Liver (tissue), 9 donors: ENCODE data around the gene STAT3. TPM values are rescaled to one million over a fixed set of nuclear protein-coding genes. Genes with fewer than 3 reads are reported as not detected.

ENCODE experiments used
- DNase-seq: peaks from one replicate; pipeline ENCODE4 v3.0.0-alpha.2; 2017; ENCODE audit warnings: low spot score
- H3K27ac ChIP-seq, 2 donors: one replicate each; pipeline ENCODE4 v1.7.0; 2013; ENCODE audit warnings: inconsistent platforms in 2 of 2, low read length in 2 of 2, control low read depth in 1 of 2, low read depth in 1 of 2, mild to moderate bottlenecking in 1 of 2
- H3K27me3 ChIP-seq, 4 donors: one replicate each; pipeline versions ENCODE4 v1.6.1 to v1.7.0; 2013; ENCODE audit warnings: low read length in 3 of 4, inconsistent platforms in 1 of 4, mild to moderate bottlenecking in 1 of 4, moderate library complexity in 1 of 4; ENCODE audit not compliant: control insufficient read depth in 4 of 4, insufficient read depth in 4 of 4
- H3K36me3 ChIP-seq, 4 donors: one replicate each; pipeline versions ENCODE4 v1.6.1 to v1.7.0; 2013; ENCODE audit warnings: low read length in 3 of 4, mild to moderate bottlenecking in 3 of 4, low read depth in 1 of 4, moderate library complexity in 1 of 4; ENCODE audit not compliant: control insufficient read depth in 4 of 4, insufficient read depth in 3 of 4
- H3K4me1 ChIP-seq, 4 donors: one replicate each; pipeline versions ENCODE4 v1.6.1 to v1.7.0; 2013; ENCODE audit warnings: low read length in 3 of 4, mild to moderate bottlenecking in 3 of 4, moderate library complexity in 1 of 4; ENCODE audit not compliant: control insufficient read depth in 4 of 4, insufficient read depth in 4 of 4
- H3K4me3 ChIP-seq, 3 donors: one replicate each; pipeline versions ENCODE4 v1.6.1 to v1.7.0; 2013; ENCODE audit warnings: low read length in 3 of 3, control low read depth in 1 of 3, low read depth in 1 of 3, mild to moderate bottlenecking in 1 of 3
- H3K9ac ChIP-seq, 2 donors: one replicate each; pipeline ENCODE4 v1.7.0; 2013; ENCODE audit warnings: low read length in 2 of 2, mild to moderate bottlenecking in 2 of 2, moderate library complexity in 2 of 2, control low read depth in 1 of 2, low read depth in 1 of 2
- H3K9me3 ChIP-seq, 4 donors: one replicate each; pipeline versions ENCODE4 v1.6.1 to v1.7.0; 2013; ENCODE audit warnings: low read length in 3 of 4; ENCODE audit not compliant: control insufficient read depth in 4 of 4
- ATF3 ChIP-seq: IDR thresholded peaks from 2 replicates; pipeline ENCODE4 v1.6.1; 2016; ENCODE audit warnings: antibody characterized with exemption
- CTCF ChIP-seq: fragments of 150-350 bp; IDR thresholded peaks from 2 replicates; pipeline ENCODE4 v1.5.1; 2017; ENCODE audit warnings: improper control_type of control experiment, low read depth, low read length; ENCODE audit not compliant: missing input control
- EGR1 ChIP-seq, 2 donors: IDR thresholded peaks; 2 replicates each; pipeline ENCODE4 v1.6.1; 2016 to 2018; ENCODE audit warnings: antibody characterized with exemption in 2 of 2, low read depth in 2 of 2
- FOXA1 ChIP-seq: IDR thresholded peaks from 2 replicates; pipeline ENCODE4 v1.6.1; 2016; ENCODE audit warnings: antibody characterized with exemption
- FOXA2 ChIP-seq: IDR thresholded peaks from 2 replicates; pipeline ENCODE4 v1.6.1; 2016; ENCODE audit warnings: antibody characterized with exemption
- GABPA ChIP-seq, 2 donors: IDR thresholded peaks in 1 of 2; conservative IDR thresholded peaks in 1 of 2; 2 replicates each; pipeline ENCODE4 v1.6.1; 2016; ENCODE audit warnings: antibody characterized with exemption in 2 of 2, mild to moderate bottlenecking in 1 of 2, moderate library complexity in 1 of 2
- HNF4A ChIP-seq, 2 donors: conservative IDR thresholded peaks; 2 replicates each; pipeline ENCODE4 v1.6.1; 2016; ENCODE audit warnings: antibody characterized with exemption in 2 of 2, mild to moderate bottlenecking in 2 of 2
- HNF4G ChIP-seq: IDR thresholded peaks from 2 replicates; pipeline ENCODE4 v1.6.1; 2016; ENCODE audit warnings: antibody characterized with exemption
- JUND ChIP-seq, 2 donors: IDR thresholded peaks; 2 replicates each; pipeline ENCODE4 v1.6.1; 2016; ENCODE audit warnings: antibody characterized with exemption in 2 of 2
- MAX ChIP-seq: IDR thresholded peaks from 2 replicates; pipeline ENCODE4 v1.6.1; 2016; ENCODE audit warnings: antibody characterized with exemption
- NR2F2 ChIP-seq: IDR thresholded peaks from 2 replicates; pipeline ENCODE4 v1.6.1; 2016; ENCODE audit warnings: antibody characterized with exemption
- RAD21 ChIP-seq, 2 donors: IDR thresholded peaks; 2 replicates each; pipeline ENCODE4 v1.6.1; 2016; ENCODE audit warnings: antibody characterized with exemption in 2 of 2, mild to moderate bottlenecking in 2 of 2
- REST ChIP-seq: IDR thresholded peaks from 2 replicates; pipeline ENCODE4 v1.6.1; 2016; ENCODE audit warnings: antibody characterized with exemption, mild to moderate bottlenecking
- RXRA ChIP-seq, 2 donors: IDR thresholded peaks; 2 replicates each; pipeline ENCODE4 v1.6.1; 2017 to 2018; ENCODE audit warnings: antibody characterized with exemption in 2 of 2, mild to moderate bottlenecking in 1 of 2
- SP1 ChIP-seq: IDR thresholded peaks from 2 replicates; pipeline ENCODE4 v1.6.1; 2018; ENCODE audit warnings: antibody characterized with exemption, mild to moderate bottlenecking
- TAF1 ChIP-seq: conservative IDR thresholded peaks from 2 replicates; pipeline ENCODE4 v1.6.1; 2016; ENCODE audit warnings: antibody characterized with exemption, mild to moderate bottlenecking
- YY1 ChIP-seq: IDR thresholded peaks from 2 replicates; pipeline ENCODE4 v1.6.1; 2016; ENCODE audit warnings: antibody characterized with exemption, mild to moderate bottlenecking
- ZBTB33 ChIP-seq: IDR thresholded peaks from 2 replicates; pipeline ENCODE4 v1.6.1; 2016; ENCODE audit warnings: antibody characterized with exemption
- WGBS: extraction: QIAGEN DNeasy Blood & Tissue Kit; methylation state at CpG from one replicate; pipeline ENCODE4 v1.1.7; 2013; 5-methylcytosine and 5-hydroxymethylcytosine counted together
- polyA plus RNA-seq, 2 donors: library from polyadenylated mRNA; stranded (reverse) in 1 of 2; unstranded in 1 of 2; fragments of 200-250 nt in 1 of 2; fragments of >200 nt in 1 of 2; fragmentation: Nextera tagmentation in 1 of 2; extraction: Ambion mirVana in 1 of 2; gene quantifications; one replicate each; pipeline versions ENCODE4 v1.2.1 to v1.2.3, GENCODE V29; 2013 to 2015
- total RNA-seq, 2 donors: library from RNA; depleted of rRNA; stranded (reverse); fragments of >200 nt; gene quantifications; one replicate each; pipeline ENCODE4 v1.2.3, GENCODE V29; 2014
- donor health status: healthy.
- donor health status: healthy.
- donor health status: healthy.
- donor health status: healthy.
- donor health status: healthy.

Gene STAT3
- total and polyA plus RNA-seq, 4 donors = 68.7 to 301 (median 114) TPM

- H3K4me1 ChIP-seq = peaks cover 1 to 11% (median 6%) of the 10 kb centered on the region in 4 donors
- no peak for DNase-seq
- H3K36me3 ChIP-seq = no peaks in the 10 kb centered on the region
- H3K27ac ChIP-seq = no peak overlapping the region
- no peak overlapping the region for H3K4me3 ChIP-seq
- no peaks in the 10 kb centered on the region for H3K9me3 ChIP-seq
- no peak for TF ChIP-seq EGR1 (IDR thresholded peaks at IDR 0.05; ENCODE audit: low read depth in 2 of 2)
- no peak for TF ChIP-seq RAD21 (IDR thresholded peaks at IDR 0.05)
- TF ChIP-seq NR2F2 = no peak
- TF ChIP-seq JUND (IDR thresholded peaks at IDR 0.05) = no peak
- TF ChIP-seq ZBTB33 = no peak
- TF ChIP-seq FOXA1 = no peak
- no peak for TF ChIP-seq MAX
- TF ChIP-seq ATF3 = no peak
- no peak for TF ChIP-seq HNF4A (conservative IDR thresholded peaks at IDR 0.05)
- TF ChIP-seq RXRA (IDR thresholded peaks at IDR 0.05) = no peak
- TF ChIP-seq SP1 = no peak
- no peak for TF ChIP-seq GABPA (IDR thresholded peaks at IDR 0.05 in 1 of 2, conservative IDR thresholded peaks at IDR 0.05 in 1 of 2)
- TF ChIP-seq CTCF = no peak
- TF ChIP-seq FOXA2 = no peak
- no peak for TF ChIP-seq HNF4G
- no peak for TF ChIP-seq YY1
- no peak for TF ChIP-seq REST
- no peak for TF ChIP-seq TAF1
- 92% methylated on average over 4 of the region's 4 CpGs for WGBS
- H3K27me3 ChIP-seq = no peaks in the 10 kb centered on the region
- H3K9ac ChIP-seq = no peak overlapping the region
Observed at GRCh38 chr17:42279776-42280630, 108.2 kb downstream of the STAT3 start.
